ENCODE data around the gene PRKAA2.

DNA sequence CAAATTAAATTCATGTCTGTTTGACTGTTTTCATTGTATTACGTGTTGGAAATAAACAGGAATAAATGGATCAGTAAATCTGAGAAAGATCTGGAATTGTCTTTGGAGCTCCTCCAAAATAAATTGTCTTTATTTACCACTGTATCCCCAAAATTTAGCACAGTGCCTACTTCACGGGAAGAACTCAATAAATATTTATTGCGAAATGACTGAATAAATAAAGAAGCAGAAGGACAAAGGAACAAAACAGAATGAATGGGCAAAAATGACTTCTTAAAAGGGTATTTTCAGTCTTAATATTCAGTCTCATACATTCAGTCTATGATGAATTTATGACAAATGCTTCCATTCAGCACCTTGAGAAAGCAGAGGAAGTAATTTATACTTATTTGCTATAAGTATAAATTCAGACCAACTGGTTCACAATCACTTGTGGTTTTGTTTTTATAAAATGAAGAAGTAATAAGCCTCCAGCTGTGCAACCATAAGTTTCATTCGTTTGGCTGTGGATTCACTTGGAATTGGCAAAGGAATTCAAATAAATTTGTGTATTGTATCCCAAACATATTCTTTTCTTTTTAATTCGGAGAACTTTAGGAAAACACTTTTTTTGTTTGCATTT, 19.2 kb upstream of the PRKAA2 start:
- TF ChIP-seq, protein P1, sequence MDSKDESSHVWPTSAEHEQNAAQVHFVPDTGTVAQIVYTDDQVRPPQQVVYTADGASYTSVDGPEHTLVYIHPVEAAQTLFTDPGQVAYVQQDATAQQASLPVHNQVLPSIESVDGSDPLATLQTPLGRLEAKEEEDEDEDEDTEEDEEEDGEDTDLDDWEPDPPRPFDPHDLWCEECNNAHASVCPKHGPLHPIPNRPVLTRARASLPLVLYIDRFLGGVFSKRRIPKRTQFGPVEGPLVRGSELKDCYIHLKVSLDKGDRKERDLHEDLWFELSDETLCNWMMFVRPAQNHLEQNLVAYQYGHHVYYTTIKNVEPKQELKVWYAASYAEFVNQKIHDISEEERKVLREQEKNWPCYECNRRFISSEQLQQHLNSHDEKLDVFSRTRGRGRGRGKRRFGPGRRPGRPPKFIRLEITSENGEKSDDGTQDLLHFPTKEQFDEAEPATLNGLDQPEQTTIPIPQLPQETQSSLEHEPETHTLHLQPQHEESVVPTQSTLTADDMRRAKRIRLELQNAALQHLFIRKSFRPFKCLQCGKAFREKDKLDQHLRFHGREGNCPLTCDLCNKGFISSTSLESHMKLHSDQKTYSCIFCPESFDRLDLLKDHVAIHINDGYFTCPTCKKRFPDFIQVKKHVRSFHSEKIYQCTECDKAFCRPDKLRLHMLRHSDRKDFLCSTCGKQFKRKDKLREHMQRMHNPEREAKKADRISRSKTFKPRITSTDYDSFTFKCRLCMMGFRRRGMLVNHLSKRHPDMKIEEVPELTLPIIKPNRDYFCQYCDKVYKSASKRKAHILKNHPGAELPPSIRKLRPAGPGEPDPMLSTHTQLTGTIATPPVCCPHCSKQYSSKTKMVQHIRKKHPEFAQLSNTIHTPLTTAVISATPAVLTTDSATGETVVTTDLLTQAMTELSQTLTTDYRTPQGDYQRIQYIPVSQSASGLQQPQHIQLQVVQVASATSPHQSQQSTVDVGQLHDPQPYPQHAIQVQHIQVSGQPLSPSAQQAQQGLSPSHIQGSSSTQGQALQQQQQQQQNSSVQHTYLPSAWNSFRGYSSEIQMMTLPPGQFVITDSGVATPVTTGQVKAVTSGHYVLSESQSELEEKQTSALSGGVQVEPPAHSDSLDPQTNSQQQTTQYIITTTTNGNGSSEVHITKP (tag by site-specific recombination; IDR thresholded peaks at IDR 0.05) = no peak
- TF ChIP-seq ZNF133 (tag by site-specific recombination; IDR thresholded peaks at IDR 0.05) = no peak
- TF ChIP-seq, protein P2, sequence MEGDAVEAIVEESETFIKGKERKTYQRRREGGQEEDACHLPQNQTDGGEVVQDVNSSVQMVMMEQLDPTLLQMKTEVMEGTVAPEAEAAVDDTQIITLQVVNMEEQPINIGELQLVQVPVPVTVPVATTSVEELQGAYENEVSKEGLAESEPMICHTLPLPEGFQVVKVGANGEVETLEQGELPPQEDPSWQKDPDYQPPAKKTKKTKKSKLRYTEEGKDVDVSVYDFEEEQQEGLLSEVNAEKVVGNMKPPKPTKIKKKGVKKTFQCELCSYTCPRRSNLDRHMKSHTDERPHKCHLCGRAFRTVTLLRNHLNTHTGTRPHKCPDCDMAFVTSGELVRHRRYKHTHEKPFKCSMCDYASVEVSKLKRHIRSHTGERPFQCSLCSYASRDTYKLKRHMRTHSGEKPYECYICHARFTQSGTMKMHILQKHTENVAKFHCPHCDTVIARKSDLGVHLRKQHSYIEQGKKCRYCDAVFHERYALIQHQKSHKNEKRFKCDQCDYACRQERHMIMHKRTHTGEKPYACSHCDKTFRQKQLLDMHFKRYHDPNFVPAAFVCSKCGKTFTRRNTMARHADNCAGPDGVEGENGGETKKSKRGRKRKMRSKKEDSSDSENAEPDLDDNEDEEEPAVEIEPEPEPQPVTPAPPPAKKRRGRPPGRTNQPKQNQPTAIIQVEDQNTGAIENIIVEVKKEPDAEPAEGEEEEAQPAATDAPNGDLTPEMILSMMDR (tag by site-specific recombination; IDR thresholded peaks at IDR 0.05) = no peak
- TF ChIP-seq GLIS2 (tag by site-specific recombination; IDR thresholded peaks at IDR 0.05) = no peak
- TF ChIP-seq, protein P3, sequence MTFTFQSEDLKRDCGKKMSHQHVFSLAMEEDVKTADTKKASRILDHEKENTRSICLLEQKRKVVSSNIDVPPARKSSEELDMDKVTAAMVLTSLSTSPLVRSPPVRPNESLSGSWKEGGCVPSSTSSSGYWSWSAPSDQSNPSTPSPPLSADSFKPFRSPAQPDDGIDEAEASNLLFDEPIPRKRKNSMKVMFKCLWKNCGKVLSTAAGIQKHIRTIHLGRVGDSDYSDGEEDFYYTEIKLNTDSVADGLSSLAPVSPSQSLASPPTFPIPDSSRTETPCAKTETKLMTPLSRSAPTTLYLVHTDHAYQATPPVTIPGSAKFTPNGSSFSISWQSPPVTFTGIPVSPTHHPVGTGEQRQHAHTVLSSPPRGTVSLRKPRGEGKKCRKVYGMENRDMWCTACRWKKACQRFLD (tag by site-specific recombination; IDR thresholded peaks at IDR 0.05) = no peak
- no peak for TF ChIP-seq ZNF221 (tag by site-specific recombination; IDR thresholded peaks at IDR 0.05; ENCODE audit: borderline replicate concordance)
- no peak for TF ChIP-seq MEIS1 (CRISPR knock-in tag; IDR thresholded peaks at IDR 0.05; ENCODE audit: borderline replicate concordance)
- TF ChIP-seq, protein P4, sequence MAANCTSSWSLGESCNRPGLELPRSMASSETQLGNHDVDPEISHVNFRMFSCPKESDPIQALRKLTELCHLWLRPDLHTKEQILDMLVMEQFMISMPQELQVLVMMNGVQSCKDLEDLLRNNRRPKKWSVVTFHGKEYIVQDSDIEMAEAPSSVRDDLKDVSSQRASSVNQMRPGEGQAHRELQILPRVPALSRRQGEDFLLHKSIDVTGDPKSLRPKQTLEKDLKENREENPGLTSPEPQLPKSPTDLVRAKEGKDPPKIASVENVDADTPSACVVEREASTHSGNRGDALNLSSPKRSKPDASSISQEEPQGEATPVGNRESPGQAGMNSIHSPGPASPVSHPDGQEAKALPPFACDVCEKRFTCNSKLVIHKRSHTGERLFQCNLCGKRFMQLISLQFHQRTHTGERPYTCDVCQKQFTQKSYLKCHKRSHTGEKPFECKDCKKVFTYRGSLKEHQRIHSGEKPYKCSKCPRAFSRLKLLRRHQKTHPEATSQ (tag by site-specific recombination; IDR thresholded peaks at IDR 0.05) = no peak
